Colonic mucosa (tissue), 4 donors: Measurements from ENCODE around the gene PRPF40B. TPM values are rescaled to one million over a fixed set of nuclear protein-coding genes. Genes with fewer than 3 reads are reported as not detected.

Source experiments
- DNase-seq: peaks from one replicate; pipeline ENCODE4 v3.0.0-alpha.2; 2020
- H3K27ac ChIP-seq: fragments of 200-600 bp; one replicate; pipeline ENCODE4 v1.8.0; 2021
- H3K27me3 ChIP-seq: fragments of 200-600 bp; one replicate; pipeline ENCODE4 v1.8.0; 2021
- H3K36me3 ChIP-seq: fragments of 200-600 bp; one replicate; pipeline ENCODE4 v1.8.0; 2021
- H3K4me1 ChIP-seq: fragments of 200-600 bp; one replicate; pipeline ENCODE4 v1.8.0; 2021; ENCODE audit warnings: mild to moderate bottlenecking
- H3K4me3 ChIP-seq: fragments of 200-600 bp; one replicate; pipeline ENCODE4 v1.8.0; 2021
- H3K9ac ChIP-seq, 2 donors: one replicate each; pipeline ENCODE4 v1.7.0; 2013; ENCODE audit warnings: control low read depth in 2 of 2, low read depth in 2 of 2, low read length in 2 of 2
- H3K9me3 ChIP-seq: fragments of 200-600 bp; one replicate; pipeline ENCODE4 v1.8.0; 2021
- CTCF ChIP-seq: fragments of 200-600 bp; IDR thresholded peaks from one replicate; pipeline ENCODE4 v1.8.0; 2022; ENCODE audit warnings: antibody characterized with exemption, mild to moderate bottlenecking
- intact Hi-C: fragments of 100-400 bp; cut with DNase I; formaldehyde crosslinking; loops from one replicate; pipeline ENCODE4 v1.14.1; 2022
- total RNA-seq, 2 donors: library from RNA; stranded (reverse); fragmentation: NEBNext Ultra II Directional in 1 of 2; extraction: Animal tissue kit (Norgen Biotek cat#: 25700) in 1 of 2; gene quantifications; one replicate each; pipeline ENCODE4 v1.2.1, GENCODE V29; 2021
- donor health status: healthy.
- donor health status: DM: no; HTN: no; CAD: no.
- donor health status: DM: no; HTN: no; CAD: no.

Gene PRPF40B
- total RNA-seq, 2 donors from 2014 or later, result 8.5 to 14.1 TPM

- intact Hi-C loops, result no loop called here
- no peaks in the 10 kb centered on the region for H3K36me3 ChIP-seq
- H3K4me1 ChIP-seq, result no peaks in the 10 kb centered on the region
- no peak for DNase-seq
- no peaks in the 10 kb centered on the region for H3K27me3 ChIP-seq
- no peak overlapping the region for H3K9ac ChIP-seq
- no peaks in the 10 kb centered on the region for H3K9me3 ChIP-seq
- H3K4me3 ChIP-seq, result no peak overlapping the region
- no peak overlapping the region for H3K27ac ChIP-seq
- no peak for TF ChIP-seq CTCF
These were observed 23.0 kb downstream of the PRPF40B start for GRCh38 chr12:49646331-49646830.

- H3K27me3 ChIP-seq, result no peaks in the 10 kb centered on the region
- TF ChIP-seq CTCF, result no peak
- no peak overlapping the region for H3K4me3 ChIP-seq
- no peak for DNase-seq
- H3K4me1 ChIP-seq, result no peaks in the 10 kb centered on the region
- no peak overlapping the region for H3K27ac ChIP-seq
- H3K9me3 ChIP-seq, result no peaks in the 10 kb centered on the region
- H3K9ac ChIP-seq, result no peak overlapping the region
- no peaks in the 10 kb centered on the region for H3K36me3 ChIP-seq
- intact Hi-C loops, result no loop called here
These were observed 23.7 kb downstream of the PRPF40B start for GRCh38 chr12:49646871-49647654.

- no peak overlapping the region for H3K27ac ChIP-seq
- no peaks in the 10 kb centered on the region for H3K4me1 ChIP-seq
- intact Hi-C loops, result no loop called here
- no peak overlapping the region for H3K9ac ChIP-seq
- H3K9me3 ChIP-seq, result no peaks in the 10 kb centered on the region
- no peak overlapping the region for H3K4me3 ChIP-seq
- no peaks in the 10 kb centered on the region for H3K36me3 ChIP-seq
- H3K27me3 ChIP-seq, result no peaks in the 10 kb centered on the region
- no peak for DNase-seq
- TF ChIP-seq CTCF, result no peak
These were observed 24.7 kb downstream of the PRPF40B start for GRCh38 chr12:49647827-49648711.

GRCh38 chr12:49648712-49649003 is 25.3 kb downstream of the PRPF40B start:
- DNase-seq, result no peak
- Histone ChIP-seq H3K9ac (no peak overlapping the region), H3K9me3 (no peaks in the 10 kb centered on the region), H3K27me3 (no peaks in the 10 kb centered on the region), H3K4me1 (no peaks in the 10 kb centered on the region), H3K36me3 (no peaks in the 10 kb centered on the region), H3K4me3 (no peak overlapping the region), H3K27ac (no peak overlapping the region)
- no peak for TF ChIP-seq CTCF
- intact Hi-C loops, result no loop called here

- intact Hi-C loops, result no loop called here
- H3K27ac ChIP-seq, result no peak overlapping the region
- no peak for TF ChIP-seq CTCF
These were observed 26.1 kb downstream of the PRPF40B start for GRCh38 chr12:49649445-49649844.

More at GRCh38 chr12:49649445-49649844, 26.1 kb downstream of the PRPF40B start:
- H3K36me3 ChIP-seq, result no peaks in the 10 kb centered on the region
- H3K4me1 ChIP-seq, result no peaks in the 10 kb centered on the region
- no peak for DNase-seq
- H3K9ac ChIP-seq, result no peak overlapping the region
- no peaks in the 10 kb centered on the region for H3K9me3 ChIP-seq
- no peaks in the 10 kb centered on the region for H3K27me3 ChIP-seq
- no peak overlapping the region for H3K4me3 ChIP-seq
